ENCODE results near the gene SLC24A3.

Gene SLC24A3

GRCh38 chr20:19761841-19762240 is 549.4 kb downstream of the SLC24A3 start:
- H3K27ac ChIP-seq (ENCODE audit: low read depth, low read length), result peak overlapping the region; percentile 97
- H3K4me3 ChIP-seq (ENCODE audit: low read depth in 1 of 5, low read length in 5 of 5), result no peak overlapping the region
- H3K27me3 ChIP-seq (ENCODE audit: control insufficient read depth in 5 of 5, insufficient read depth in 4 of 5, low read length in 5 of 5), result no peaks in the 10 kb centered on the region

DNA sequence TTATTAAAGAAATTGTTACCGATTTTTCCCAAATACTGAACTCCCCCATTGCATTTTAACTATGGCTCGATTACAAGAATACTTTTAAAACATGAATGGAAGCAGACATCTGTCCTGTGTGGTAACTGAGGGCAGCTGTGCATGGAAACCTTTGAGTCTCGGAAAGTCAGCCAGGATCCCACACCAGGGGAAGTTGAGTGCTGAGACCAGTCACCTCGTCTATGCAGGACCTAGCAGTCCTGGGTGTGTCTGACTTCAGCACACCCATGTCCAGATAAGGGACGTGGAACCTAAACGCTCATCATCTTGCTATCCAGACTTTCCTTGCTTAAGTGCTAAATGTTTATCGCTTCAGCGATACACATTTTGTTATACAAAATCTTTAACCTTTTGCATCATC is 551.8 kb downstream of the SLC24A3 start:
- Histone ChIP-seq H3K36me3 (ENCODE audit: control insufficient read depth in 5 of 5, insufficient read depth in 5 of 5, low read length in 5 of 5) (peaks cover 0 to 9% (median 0%) of the 10 kb centered on the region in 5 donors), H3K4me1 (ENCODE audit: control insufficient read depth in 5 of 5, insufficient read depth in 5 of 5, low read length in 5 of 5) (peaks cover 7 to 36% (median 32%) of the 10 kb centered on the region in 5 donors), H3K9me3 (ENCODE audit: control insufficient read depth in 5 of 5, low read length in 5 of 5) (no peaks in the 10 kb centered on the region), H3K27me3 (ENCODE audit: control insufficient read depth in 5 of 5, insufficient read depth in 4 of 5, low read length in 5 of 5) (no peaks in the 10 kb centered on the region), H3K4me3 (ENCODE audit: low read depth in 1 of 5, low read length in 5 of 5) (no peak overlapping the region), H3K9ac (ENCODE audit: low read length in 5 of 5) (no peak overlapping the region), H3K27ac (ENCODE audit: low read depth, low read length) (no peak overlapping the region)

More at GRCh38 chr20:19761841-19762240, 549.4 kb downstream of the SLC24A3 start:
- H3K9me3 ChIP-seq (ENCODE audit: control insufficient read depth in 5 of 5, low read length in 5 of 5), result no peaks in the 10 kb centered on the region
- H3K36me3 ChIP-seq (ENCODE audit: control insufficient read depth in 5 of 5, insufficient read depth in 5 of 5, low read length in 5 of 5), result peaks cover 0 to 2% (median 0%) of the 10 kb centered on the region in 5 donors
- no peak overlapping the region for H3K9ac ChIP-seq (ENCODE audit: low read length in 5 of 5)
- peaks cover 7 to 48% (median 43%) of the 10 kb centered on the region in 5 donors for H3K4me1 ChIP-seq (ENCODE audit: control insufficient read depth in 5 of 5, insufficient read depth in 5 of 5, low read length in 5 of 5)

DNA sequence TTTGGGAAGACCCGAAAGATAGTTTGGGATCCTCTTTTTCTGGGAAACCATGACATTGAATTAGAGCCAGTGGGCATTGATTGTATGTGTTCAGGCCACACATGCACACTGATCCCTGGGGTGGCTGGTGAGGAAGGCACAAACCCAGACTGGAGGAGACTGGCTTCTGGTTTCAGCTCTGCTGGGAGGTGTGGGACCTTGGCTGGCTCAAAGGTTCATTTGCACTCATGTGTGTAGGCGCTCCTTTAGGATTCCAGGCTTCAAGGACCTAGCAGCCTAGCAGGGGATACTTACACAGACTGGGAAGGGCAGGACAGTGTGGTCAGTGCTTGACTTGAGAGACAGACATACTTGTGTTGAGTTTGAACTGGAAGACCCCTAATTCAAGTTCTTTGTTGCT is 552.8 kb downstream of the SLC24A3 start:
- Histone ChIP-seq H3K27ac (ENCODE audit: low read depth, low read length) (no peak overlapping the region), H3K36me3 (ENCODE audit: control insufficient read depth in 5 of 5, insufficient read depth in 5 of 5, low read length in 5 of 5) (peaks cover 0 to 9% (median 0%) of the 10 kb centered on the region in 5 donors), H3K4me3 (ENCODE audit: low read depth in 1 of 5, low read length in 5 of 5) (no peak overlapping the region), H3K9me3 (ENCODE audit: control insufficient read depth in 5 of 5, low read length in 5 of 5) (no peaks in the 10 kb centered on the region), H3K9ac (ENCODE audit: low read length in 5 of 5) (no peak overlapping the region), H3K4me1 (ENCODE audit: control insufficient read depth in 5 of 5, insufficient read depth in 5 of 5, low read length in 5 of 5) (peaks cover 3 to 29% (median 24%) of the 10 kb centered on the region in 5 donors), H3K27me3 (ENCODE audit: control insufficient read depth in 5 of 5, insufficient read depth in 4 of 5, low read length in 5 of 5) (no peaks in the 10 kb centered on the region)

DNA sequence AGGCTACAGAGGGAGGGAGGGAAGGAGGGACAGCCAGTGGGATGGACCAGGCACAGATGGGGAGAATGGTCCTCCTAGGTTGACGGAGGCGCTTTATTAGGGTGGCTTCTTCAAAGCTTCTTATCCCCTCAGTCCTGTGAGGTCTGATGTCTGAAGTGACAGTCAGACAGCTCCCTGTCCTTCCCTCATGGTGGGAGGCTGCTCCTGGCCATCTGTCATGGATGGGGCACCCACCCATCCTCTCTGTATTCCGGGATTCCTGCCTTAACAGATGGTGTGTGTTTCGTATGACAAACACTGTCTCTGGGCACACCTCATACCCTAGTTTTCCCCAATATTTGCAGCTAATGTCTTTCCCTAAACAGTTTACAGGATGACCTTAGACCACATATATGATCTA is 553.5 kb downstream of the SLC24A3 start:
- no peak overlapping the region for H3K27ac ChIP-seq (ENCODE audit: low read depth, low read length)
- no peaks in the 10 kb centered on the region for H3K9me3 ChIP-seq (ENCODE audit: control insufficient read depth in 5 of 5, low read length in 5 of 5)
- no peak overlapping the region for H3K4me3 ChIP-seq (ENCODE audit: low read depth in 1 of 5, low read length in 5 of 5)
- no peak overlapping the region for H3K9ac ChIP-seq (ENCODE audit: low read length in 5 of 5)
- peaks cover under 1 to 27% (median 21%) of the 10 kb centered on the region in 5 donors for H3K4me1 ChIP-seq (ENCODE audit: control insufficient read depth in 5 of 5, insufficient read depth in 5 of 5, low read length in 5 of 5)
- H3K27me3 ChIP-seq (ENCODE audit: control insufficient read depth in 5 of 5, insufficient read depth in 4 of 5, low read length in 5 of 5), result no peaks in the 10 kb centered on the region
- H3K36me3 ChIP-seq (ENCODE audit: control insufficient read depth in 5 of 5, insufficient read depth in 5 of 5, low read length in 5 of 5), result peaks cover 0 to 9% (median 0%) of the 10 kb centered on the region in 5 donors

GRCh38 chr20:19767070-19767469 is 554.6 kb downstream of the SLC24A3 start:
- Histone ChIP-seq H3K4me3 (ENCODE audit: low read depth in 1 of 5, low read length in 5 of 5) (no peak overlapping the region), H3K9me3 (ENCODE audit: control insufficient read depth in 5 of 5, low read length in 5 of 5) (no peaks in the 10 kb centered on the region), H3K9ac (ENCODE audit: low read length in 5 of 5) (no peak overlapping the region), H3K4me1 (ENCODE audit: control insufficient read depth in 5 of 5, insufficient read depth in 5 of 5, low read length in 5 of 5) (peaks cover 0 to 23% (median 14%) of the 10 kb centered on the region in 5 donors), H3K27ac (ENCODE audit: low read depth, low read length) (no peak overlapping the region), H3K36me3 (ENCODE audit: control insufficient read depth in 5 of 5, insufficient read depth in 5 of 5, low read length in 5 of 5) (peaks cover 0 to 9% (median 0%) of the 10 kb centered on the region in 5 donors), H3K27me3 (ENCODE audit: control insufficient read depth in 5 of 5, insufficient read depth in 4 of 5, low read length in 5 of 5) (no peaks in the 10 kb centered on the region)

GRCh38 chr20:19768325-19768842 is 555.9 kb downstream of the SLC24A3 start:
- Histone ChIP-seq H3K36me3 (ENCODE audit: control insufficient read depth in 5 of 5, insufficient read depth in 5 of 5, low read length in 5 of 5) (peaks cover 0 to 9% (median 0%) of the 10 kb centered on the region in 5 donors), H3K9me3 (ENCODE audit: control insufficient read depth in 5 of 5, low read length in 5 of 5) (no peaks in the 10 kb centered on the region), H3K4me1 (ENCODE audit: control insufficient read depth in 5 of 5, insufficient read depth in 5 of 5, low read length in 5 of 5) (peaks cover 0 to 29% (median 15%) of the 10 kb centered on the region in 5 donors), H3K4me3 (ENCODE audit: low read depth in 1 of 5, low read length in 5 of 5) (no peak overlapping the region), H3K27ac (ENCODE audit: low read depth, low read length) (no peak overlapping the region), H3K9ac (ENCODE audit: low read length in 5 of 5) (no peak overlapping the region), H3K27me3 (ENCODE audit: control insufficient read depth in 5 of 5, insufficient read depth in 4 of 5, low read length in 5 of 5) (no peaks in the 10 kb centered on the region)

DNA sequence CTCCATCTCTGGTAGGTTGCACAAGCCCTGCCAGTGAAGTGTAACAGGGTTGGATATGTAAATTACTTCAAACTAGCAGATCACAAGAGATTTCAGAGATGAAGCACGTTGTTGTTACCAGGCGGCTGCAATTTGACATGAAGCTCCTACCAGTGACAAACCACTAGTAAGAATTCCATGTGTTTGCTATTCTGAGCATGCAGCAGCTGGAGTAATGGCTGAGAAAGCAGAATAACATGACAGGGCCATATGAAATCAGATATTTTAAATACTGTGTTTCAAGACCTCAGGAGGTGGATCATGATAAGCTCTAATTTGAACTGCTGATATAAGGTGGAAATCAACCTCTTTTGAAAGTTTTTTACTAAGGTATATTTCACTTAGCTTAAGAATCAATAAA is 557.1 kb downstream of the SLC24A3 start:
- Histone ChIP-seq H3K4me1 (ENCODE audit: control insufficient read depth in 5 of 5, insufficient read depth in 5 of 5, low read length in 5 of 5) (peaks cover 4 to 36% (median 24%) of the 10 kb centered on the region in 5 donors), H3K4me3 (ENCODE audit: low read depth in 1 of 5, low read length in 5 of 5) (no peak overlapping the region), H3K27ac (ENCODE audit: low read depth, low read length) (peak overlapping the region; percentile 34), H3K27me3 (ENCODE audit: control insufficient read depth in 5 of 5, insufficient read depth in 4 of 5, low read length in 5 of 5) (no peaks in the 10 kb centered on the region), H3K9me3 (ENCODE audit: control insufficient read depth in 5 of 5, low read length in 5 of 5) (no peaks in the 10 kb centered on the region), H3K36me3 (ENCODE audit: control insufficient read depth in 5 of 5, insufficient read depth in 5 of 5, low read length in 5 of 5) (peaks cover 0 to 9% (median 0%) of the 10 kb centered on the region in 5 donors), H3K9ac (ENCODE audit: low read length in 5 of 5) (no peak overlapping the region)

DNA sequence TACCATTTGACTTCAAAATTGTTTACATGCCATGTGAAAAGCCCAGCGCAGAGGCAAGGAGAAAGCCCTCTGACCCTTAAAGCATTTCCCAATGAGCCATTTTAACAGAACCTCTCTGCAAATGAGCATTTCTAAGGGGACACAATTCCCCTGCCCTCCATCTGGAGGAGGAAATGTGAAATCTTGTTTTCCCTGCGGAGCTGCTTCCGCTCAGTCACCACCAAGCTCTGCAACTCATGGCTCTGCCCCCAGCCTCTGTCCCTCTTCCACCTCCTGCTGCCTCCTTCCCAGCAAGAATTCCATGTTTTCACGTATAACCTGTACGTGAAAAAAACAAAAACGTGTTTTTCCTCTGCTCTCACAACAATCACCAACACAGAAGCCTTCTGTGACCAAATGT is 557.9 kb downstream of the SLC24A3 start:
- Histone ChIP-seq H3K4me1 (ENCODE audit: control insufficient read depth in 5 of 5, insufficient read depth in 5 of 5, low read length in 5 of 5) (peaks cover 7 to 44% (median 33%) of the 10 kb centered on the region in 5 donors), H3K27me3 (ENCODE audit: control insufficient read depth in 5 of 5, insufficient read depth in 4 of 5, low read length in 5 of 5) (no peaks in the 10 kb centered on the region), H3K36me3 (ENCODE audit: control insufficient read depth in 5 of 5, insufficient read depth in 5 of 5, low read length in 5 of 5) (peaks cover 0 to 9% (median 0%) of the 10 kb centered on the region in 5 donors), H3K4me3 (ENCODE audit: low read depth in 1 of 5, low read length in 5 of 5) (peak overlapping the region in 1 of 5 donors; percentile 10), H3K9ac (ENCODE audit: low read length in 5 of 5) (no peak overlapping the region), H3K27ac (ENCODE audit: low read depth, low read length) (peak overlapping the region; percentile 34), H3K9me3 (ENCODE audit: control insufficient read depth in 5 of 5, low read length in 5 of 5) (no peaks in the 10 kb centered on the region)

- Histone ChIP-seq H3K4me3 (ENCODE audit: low read depth in 1 of 5, low read length in 5 of 5) (no peak overlapping the region), H3K27ac (ENCODE audit: low read depth, low read length) (no peak overlapping the region), H3K36me3 (ENCODE audit: control insufficient read depth in 5 of 5, insufficient read depth in 5 of 5, low read length in 5 of 5) (peaks cover 0 to 9% (median 0%) of the 10 kb centered on the region in 5 donors), H3K27me3 (ENCODE audit: control insufficient read depth in 5 of 5, insufficient read depth in 4 of 5, low read length in 5 of 5) (no peaks in the 10 kb centered on the region), H3K9ac (ENCODE audit: low read length in 5 of 5) (no peak overlapping the region), H3K4me1 (ENCODE audit: control insufficient read depth in 5 of 5, insufficient read depth in 5 of 5, low read length in 5 of 5) (peaks cover 8 to 46% (median 38%) of the 10 kb centered on the region in 5 donors), H3K9me3 (ENCODE audit: control insufficient read depth in 5 of 5, low read length in 5 of 5) (no peaks in the 10 kb centered on the region)
These were observed 558.6 kb downstream of the SLC24A3 start for GRCh38 chr20:19771031-19771430.
